B cell (primary cell): ENCODE results near the gene SNTN. TPM values are rescaled to one million over a fixed set of nuclear protein-coding genes. Genes with fewer than 3 reads are reported as not detected.

Source experiments
- ATAC-seq: fragments of 200-7000 bp; cut with Tn5 transposase; one replicate; pipeline ENCODE4 v1.10.0; 2021; ENCODE audit warnings: low read depth, mild to moderate bottlenecking, moderate number of reproducible peaks, moderate library complexity
- CTCF ChIA-PET: fragments of 350-600 bp; sonication (Branson Sonifier 250); formaldehyde crosslinking; loops from one replicate; lab custom pipeline; 2021; ENCODE audit warnings: antibody characterized with exemption, inconsistent platforms; lab: Charles Lee
- POLR2A ChIA-PET: fragments of 350-600 bp; sonication (Branson Sonifier 250); formaldehyde crosslinking; loops from one replicate; lab custom pipeline; 2021; ENCODE audit warnings: antibody characterized with exemption; lab: Charles Lee
- DNase-seq: peaks from one replicate; pipeline ENCODE4 v3.0.0; 2013
- H2AFZ ChIP-seq: 2 replicates; pipeline ENCODE4 v1.6.1; 2012; ENCODE audit warnings: mild to moderate bottlenecking, low read depth, low read length; ENCODE audit not compliant: insufficient read depth, poor library complexity, severe bottlenecking
- H3K27ac ChIP-seq, 2 donors: 1 replicate in 1 of 2; 2 replicates in 1 of 2; pipeline ENCODE4 v1.5.1; 2012 to 2013; ENCODE audit warnings: low read length in 2 of 2, mild to moderate bottlenecking in 2 of 2, moderate library complexity in 1 of 2
- H3K27me3 ChIP-seq, 4 experiments: fragments of 200-600 bp in 1 of 4; sonication (generic) in 1 of 4; replicated peaks in 1 of 4; 1 replicate in 2 of 4; 2 replicates in 2 of 4; pipeline versions ENCODE4 v1.6.1 to v1.7.0; 2013 to 2016; ENCODE audit warnings: low read length in 3 of 4, mild to moderate bottlenecking in 2 of 4, mixed read lengths in 1 of 4, moderate library complexity in 1 of 4; ENCODE audit not compliant: insufficient read depth in 4 of 4, control insufficient read depth in 3 of 4; ENCODE audit errors: control extremely low read depth in 1 of 4
- H3K36me3 ChIP-seq, 2 experiments: replicated peaks in 1 of 2; 1 replicate in 1 of 2; 2 replicates in 1 of 2; pipeline versions ENCODE4 v1.6.1 to v1.7.1; 2013; ENCODE audit warnings: low read length in 1 of 2; ENCODE audit not compliant: insufficient read depth in 2 of 2, control insufficient read depth in 1 of 2; ENCODE audit errors: control extremely low read depth in 1 of 2, extremely low read depth in 1 of 2
- H3K4me1 ChIP-seq, 2 donors: fragments of 200-600 bp in 1 of 2; sonication (generic) in 1 of 2; 1 replicate in 1 of 2; 2 replicates in 1 of 2; pipeline versions ENCODE4 v1.5.1 to v1.6.1; 2013 to 2017; ENCODE audit warnings: low read length in 2 of 2; ENCODE audit not compliant: control insufficient read depth in 2 of 2, insufficient read depth in 2 of 2
- H3K4me2 ChIP-seq: replicated peaks from 2 replicates; pipeline ENCODE3; 2012; ENCODE audit warnings: mild to moderate bottlenecking, low read depth, low read length; ENCODE audit not compliant: poor library complexity, severe bottlenecking
- H3K4me3 ChIP-seq, 5 experiments: fragments of 200-600 bp in 1 of 5; sonication (generic) in 1 of 5; 1 replicate in 3 of 5; 2 replicates in 2 of 5; pipeline versions ENCODE4 v1.5.1 to v1.7.0; 2011 to 2016; ENCODE audit warnings: low read length in 4 of 5, mild to moderate bottlenecking in 4 of 5, low read depth in 2 of 5, control low read depth in 1 of 5, moderate library complexity in 1 of 5; ENCODE audit not compliant: insufficient read depth in 1 of 5; ENCODE audit errors: control extremely low read depth in 1 of 5, extremely low read depth in 1 of 5
- H3K79me2 ChIP-seq: fragments of 200-600 bp; sonication (generic); one replicate; pipeline ENCODE4 v1.6.0; 2016; ENCODE audit warnings: low read length; ENCODE audit not compliant: control insufficient read depth, insufficient read depth
- H3K9ac ChIP-seq: fragments of 200-600 bp; sonication (generic); 2 replicates; pipeline ENCODE4 v1.6.1; 2017; ENCODE audit warnings: mild to moderate bottlenecking, low read length, moderate library complexity
- H3K9me3 ChIP-seq, 3 donors: one replicate each; pipeline versions ENCODE4 v1.6.1 to v1.7.1; 2013; ENCODE audit warnings: low read length in 2 of 3; ENCODE audit not compliant: control insufficient read depth in 2 of 3, insufficient read depth in 1 of 3; ENCODE audit errors: control extremely low read depth in 1 of 3
- H4K20me1 ChIP-seq: 2 replicates; pipeline ENCODE4 v1.6.0; 2012; ENCODE audit warnings: mild to moderate bottlenecking, low read length; ENCODE audit not compliant: insufficient read depth, control insufficient read depth, poor library complexity, severe bottlenecking
- H3K27ac Mint-ChIP-seq: one replicate; pipeline ENCODE4 v1.8.0; 2021; ENCODE audit warnings: mixed read lengths
- H3K27me3 Mint-ChIP-seq: one replicate; pipeline ENCODE4 v1.8.0; 2021; ENCODE audit warnings: mixed read lengths
- H3K4me1 Mint-ChIP-seq: one replicate; pipeline ENCODE4 v1.8.0; 2021; ENCODE audit warnings: mixed read lengths
- H3K4me3 Mint-ChIP-seq: one replicate; pipeline ENCODE4 v1.8.0; 2021; ENCODE audit warnings: mixed read lengths
- H3K9me3 Mint-ChIP-seq: one replicate; pipeline ENCODE4 v1.8.0; 2022; ENCODE audit warnings: mixed read lengths; ENCODE audit not compliant: insufficient read depth
- CTCF ChIP-seq: fragments of 200-600 bp; IDR thresholded peaks from one replicate; pipeline ENCODE4 v1.8.0; 2022; ENCODE audit warnings: antibody characterized with exemption, mild to moderate bottlenecking
- EZH2 ChIP-seq: IDR thresholded peaks from 2 replicates; pipeline ENCODE4 v1.6.1; 2012; ENCODE audit warnings: borderline replicate concordance, low read depth, mild to moderate bottlenecking, moderate library complexity, low read length; ENCODE audit not compliant: insufficient read depth, poor library complexity, severe bottlenecking
- WGBS: methylation state at CpG from one replicate; pipeline ENCODE4 v1.1.5; 2013; ENCODE audit warnings: missing lambda C conversion rate; ENCODE audit not compliant: insufficient coverage; 5-methylcytosine and 5-hydroxymethylcytosine counted together
- intact Hi-C: fragments of 100-400 bp; cut with micrococcal nuclease; formaldehyde crosslinking; loops from one replicate; pipeline ENCODE4 v1.10.0; 2022
- polyA plus RNA-seq: library from polyadenylated mRNA; depleted of rRNA; stranded (reverse); fragments of >200 nt; gene quantifications from 2 replicates; pipeline ENCODE4 v1.2.3, GENCODE V29; 2012
- total RNA-seq, 2 donors: library from RNA; stranded (reverse); fragments of 120-200 nt in 1 of 2; gene quantifications; 1 replicate in 1 of 2; 2 replicates in 1 of 2; pipeline versions ENCODE4 v1.2.3 to v1.2.4, GENCODE V29; 2013 to 2022

SNTN gene
- total and polyA plus RNA-seq, 2 donors (not counting 1 experiment from before 2014, with no cell fraction given), result not detected

GRCh38 chr3:63689285-63689684, 36.8 kb downstream of the SNTN start:
- no peak for ATAC-seq
- 50% methylated on average over 1 of the region's 1 CpG for WGBS
- H3K79me2 ChIP-seq, result no peaks in the 10 kb centered on the region
- no peaks in the 10 kb centered on the region for H4K20me1 ChIP-seq
- Mint-ChIP-seq H3K27me3 (no peaks in the 10 kb centered on the region), H3K9me3 (peaks cover 2% of the 10 kb centered on the region), H3K27ac (no peak overlapping the region), H3K4me1 (no peaks in the 10 kb centered on the region), H3K4me3 (no peak overlapping the region)
- no peaks in the 10 kb centered on the region for H3K36me3 ChIP-seq
- no peak overlapping the region for H3K27ac ChIP-seq
- intact Hi-C loops, result no loop called here
- no peak overlapping the region for H3K9ac ChIP-seq
- H3K4me2 ChIP-seq, result no peak overlapping the region
- no peaks in the 10 kb centered on the region for H3K27me3 ChIP-seq
- no peak overlapping the region for H3K4me3 ChIP-seq
- TF ChIP-seq EZH2, result no peak
- TF ChIP-seq CTCF, result no peak
- no peak overlapping the region for H2AFZ ChIP-seq
- no peak for DNase-seq
- peaks cover 0 to 6% (median 0%) of the 10 kb centered on the region in 3 donors for H3K9me3 ChIP-seq
- H3K4me1 ChIP-seq, result no peaks in the 10 kb centered on the region
- CTCF ChIA-PET, result no interaction called here
- POLR2A ChIA-PET, result no interaction called here

- Mint-ChIP-seq H3K4me3 (no peak overlapping the region), H3K27ac (no peak overlapping the region), H3K27me3 (no peaks in the 10 kb centered on the region), H3K9me3 (peaks cover 2% of the 10 kb centered on the region), H3K4me1 (no peaks in the 10 kb centered on the region)
- no peak for TF ChIP-seq CTCF
- TF ChIP-seq EZH2, result no peak
- no peak overlapping the region for H2AFZ ChIP-seq
- ChIA-PET POLR2A (no interaction called here), CTCF (no interaction called here)
- peaks cover 0 to 8% (median 0%) of the 10 kb centered on the region in 3 donors for H3K9me3 ChIP-seq
- ATAC-seq, result no peak
- no peak overlapping the region for H3K4me3 ChIP-seq
- DNase-seq, result no peak
- no peak overlapping the region for H3K9ac ChIP-seq
- no peak overlapping the region for H3K4me2 ChIP-seq
- H3K36me3 ChIP-seq, result no peaks in the 10 kb centered on the region
- H4K20me1 ChIP-seq, result no peaks in the 10 kb centered on the region
- no peaks in the 10 kb centered on the region for H3K79me2 ChIP-seq
- intact Hi-C loops, result no loop called here
- no peak overlapping the region for H3K27ac ChIP-seq
- no peaks in the 10 kb centered on the region for H3K4me1 ChIP-seq
- no peaks in the 10 kb centered on the region for H3K27me3 ChIP-seq
These were observed 40.9 kb downstream of the SNTN start for GRCh38 chr3:63693351-63693750.
